Activated CD8-positive, alpha-beta memory T cell treated with anti-CD3 and anti-CD28 coated beads, Interleukin-2, amount 50 U/mL, for 48 hours (primary cell): ENCODE data around the gene SFT2D1.

Source experiments
- DNase-seq: peaks from one replicate; pipeline ENCODE4 v3.0.0-alpha.2; 2020

The SFT2D1 gene

GRCh38 chr6:166305562-166306117 lies 36.7 kb downstream of the SFT2D1 start:
- DNase-seq = no peak

- no peak for DNase-seq
Observed at GRCh38 chr6:166304106-166304505, 38.2 kb downstream of the SFT2D1 start.

GRCh38 chr6:166301611-166302529 lies 40.5 kb downstream of the SFT2D1 start:
- no peak for DNase-seq

- DNase-seq = no peak
Observed at GRCh38 chr6:166300357-166300987, 41.9 kb downstream of the SFT2D1 start.

- no peak for DNase-seq
Observed at GRCh38 chr6:166297606-166298005, 44.7 kb downstream of the SFT2D1 start.

- DNase-seq = no peak
Observed at GRCh38 chr6:166296035-166296883, 46.1 kb downstream of the SFT2D1 start.

GRCh38 chr6:166293731-166294584 lies 48.4 kb downstream of the SFT2D1 start:
- no peak for DNase-seq

- no peak for DNase-seq
Observed at GRCh38 chr6:166289207-166290060, 52.9 kb downstream of the SFT2D1 start.

GRCh38 chr6:166286839-166287271 lies 55.5 kb downstream of the SFT2D1 start:
- DNase-seq = no peak

GRCh38 chr6:166285233-166285632 lies 57.1 kb downstream of the SFT2D1 start:
- DNase-seq = no peak

GRCh38 chr6:166284640-166285039 lies 57.7 kb downstream of the SFT2D1 start:
- no peak for DNase-seq

GRCh38 chr6:166282394-166283032 lies 59.8 kb downstream of the SFT2D1 start:
- no peak for DNase-seq

GRCh38 chr6:166281104-166281503 lies 61.2 kb downstream of the SFT2D1 start:
- no peak for DNase-seq

GRCh38 chr6:166279393-166279679 lies 63.0 kb downstream of the SFT2D1 start:
- no peak for DNase-seq

GRCh38 chr6:166278579-166279392 lies 63.6 kb downstream of the SFT2D1 start:
- DNase-seq = no peak

GRCh38 chr6:166277892-166278578 lies 64.3 kb downstream of the SFT2D1 start:
- DNase-seq = no peak

GRCh38 chr6:166277018-166277417 lies 65.3 kb downstream of the SFT2D1 start:
- DNase-seq = no peak

- peak; percentile 98 for DNase-seq
Observed at GRCh38 chr6:166275714-166276166, 66.6 kb downstream of the SFT2D1 start.
